ENCODE data around the gene ABLIM3.
A peak's percentile ranks its signal among the peaks of the same experiment; 100 is the strongest.

The ABLIM3 gene

GRCh38 chr5:149181732-149182131 is 40.4 kb downstream of the ABLIM3 start:
- H3K4ac ChIP-seq (ENCODE audit: low read depth in 1 of 2, low read length in 2 of 2) = peak overlapping the region in 1 of 2 experiments; percentile 35
- H2BK12ac ChIP-seq (ENCODE audit: low read length in 2 of 2) = no peak overlapping the region
- H3K9ac ChIP-seq (ENCODE audit: low read length) = no peak overlapping the region
- H3K79me1 ChIP-seq (replicated peaks; ENCODE audit: low read length, poor library complexity, severe bottlenecking) = peaks cover 2% of the 10 kb centered on the region
- H3K36me3 ChIP-seq (ENCODE audit: control insufficient read depth in 1 of 2, insufficient read depth in 2 of 2, low read depth in 1 of 2, low read length in 2 of 2) = peaks cover 0 to 31% of the 10 kb centered on the region in 2 experiments
- H3K18ac ChIP-seq (ENCODE audit: low read depth in 1 of 2, low read length in 2 of 2) = no peak overlapping the region
- H2BK5ac ChIP-seq (ENCODE audit: low read depth, low read length, poor library complexity, severe bottlenecking) = no peak overlapping the region
- no peak overlapping the region for H3K23ac ChIP-seq (ENCODE audit: low read length in 2 of 2)
- H4K91ac ChIP-seq (ENCODE audit: low read length) = no peak overlapping the region
- H3K4me1 ChIP-seq (ENCODE audit: control insufficient read depth, insufficient read depth, low read depth, low read length) = peaks cover 2% of the 10 kb centered on the region
- no peaks in the 10 kb centered on the region for H3K27me3 ChIP-seq (ENCODE audit: control insufficient read depth in 1 of 2, insufficient read depth in 1 of 2, low read length in 2 of 2)
- no peaks in the 10 kb centered on the region for H3K9me3 ChIP-seq (ENCODE audit: control insufficient read depth, low read length)
- H4K8ac ChIP-seq (ENCODE audit: low read length) = no peak overlapping the region
- H3K14ac ChIP-seq (ENCODE audit: low read length in 2 of 2) = no peak overlapping the region
- no peak overlapping the region for H2AK5ac ChIP-seq (ENCODE audit: low read length, severe bottlenecking)
- peak; percentile 39 for DNase-seq
- no peak overlapping the region for H3K4me3 ChIP-seq (ENCODE audit: insufficient read depth in 1 of 2, low read depth in 1 of 2, low read length in 2 of 2)
- WGBS = 94% methylated on average over 2 of the region's 2 CpGs
- H3K4me2 ChIP-seq (ENCODE audit: low read length, poor library complexity, severe bottlenecking) = no peak overlapping the region
- no peak overlapping the region for H2AFZ ChIP-seq (ENCODE audit: low read depth, low read length)
- H2BK120ac ChIP-seq (ENCODE audit: low read depth, low read length) = no peak overlapping the region
- no peak overlapping the region for H2BK15ac ChIP-seq (ENCODE audit: low read depth, poor library complexity, severe bottlenecking)
- no peak overlapping the region for H3K27ac ChIP-seq (ENCODE audit: low read length, poor library complexity, severe bottlenecking)

- Histone ChIP-seq H2BK12ac (ENCODE audit: low read length in 2 of 2) (no peak overlapping the region), H3K27ac (ENCODE audit: low read length, poor library complexity, severe bottlenecking) (no peak overlapping the region), H3K18ac (ENCODE audit: low read depth in 1 of 2, low read length in 2 of 2) (no peak overlapping the region), H3K4me3 (ENCODE audit: insufficient read depth in 1 of 2, low read depth in 1 of 2, low read length in 2 of 2) (no peak overlapping the region), H2BK120ac (ENCODE audit: low read depth, low read length) (no peak overlapping the region), H3K79me1 (replicated peaks; ENCODE audit: low read length, poor library complexity, severe bottlenecking) (peaks cover 2% of the 10 kb centered on the region), H3K9me3 (ENCODE audit: control insufficient read depth, low read length) (no peaks in the 10 kb centered on the region), H3K9ac (ENCODE audit: low read length) (no peak overlapping the region), H3K23ac (ENCODE audit: low read length in 2 of 2) (no peak overlapping the region), H3K14ac (ENCODE audit: low read length in 2 of 2) (no peak overlapping the region), H3K4me1 (ENCODE audit: control insufficient read depth, insufficient read depth, low read depth, low read length) (peaks cover 2% of the 10 kb centered on the region), H2BK15ac (ENCODE audit: low read depth, poor library complexity, severe bottlenecking) (no peak overlapping the region), H3K4ac (ENCODE audit: low read depth in 1 of 2, low read length in 2 of 2) (no peak overlapping the region), H2AK5ac (ENCODE audit: low read length, severe bottlenecking) (no peak overlapping the region), H3K36me3 (ENCODE audit: control insufficient read depth in 1 of 2, insufficient read depth in 2 of 2, low read depth in 1 of 2, low read length in 2 of 2) (peaks cover 0 to 34% of the 10 kb centered on the region in 2 experiments), H4K91ac (ENCODE audit: low read length) (no peak overlapping the region), H4K8ac (ENCODE audit: low read length) (no peak overlapping the region), H3K4me2 (ENCODE audit: low read length, poor library complexity, severe bottlenecking) (no peak overlapping the region), H3K27me3 (ENCODE audit: control insufficient read depth in 1 of 2, insufficient read depth in 1 of 2, low read length in 2 of 2) (no peaks in the 10 kb centered on the region), H2BK5ac (ENCODE audit: low read depth, low read length, poor library complexity, severe bottlenecking) (no peak overlapping the region), H2AFZ (ENCODE audit: low read depth, low read length) (no peak overlapping the region)
- WGBS = no CpG with 5 or more reads among the region's 1 CpG
- DNase-seq = no peak
These were observed 40.9 kb downstream of the ABLIM3 start for GRCh38 chr5:149182241-149182640.

GRCh38 chr5:149185067-149185466 is 43.8 kb downstream of the ABLIM3 start:
- H3K9me3 ChIP-seq (ENCODE audit: control insufficient read depth, low read length) = no peaks in the 10 kb centered on the region
- H3K4me1 ChIP-seq (ENCODE audit: control insufficient read depth, insufficient read depth, low read depth, low read length) = no peaks in the 10 kb centered on the region
- H3K18ac ChIP-seq (ENCODE audit: low read depth in 1 of 2, low read length in 2 of 2) = no peak overlapping the region
- no peak overlapping the region for H3K14ac ChIP-seq (ENCODE audit: low read length in 2 of 2)
- H3K4ac ChIP-seq (ENCODE audit: low read depth in 1 of 2, low read length in 2 of 2) = no peak overlapping the region
- no peak overlapping the region for H3K9ac ChIP-seq (ENCODE audit: low read length)
- H2BK120ac ChIP-seq (ENCODE audit: low read depth, low read length) = no peak overlapping the region
- no peak overlapping the region for H2BK12ac ChIP-seq (ENCODE audit: low read length in 2 of 2)
- no peak overlapping the region for H3K4me2 ChIP-seq (ENCODE audit: low read length, poor library complexity, severe bottlenecking)
- WGBS = 97% methylated on average over 3 of the region's 3 CpGs
- H4K8ac ChIP-seq (ENCODE audit: low read length) = no peak overlapping the region
- H4K91ac ChIP-seq (ENCODE audit: low read length) = no peak overlapping the region
- no peak overlapping the region for H2BK15ac ChIP-seq (ENCODE audit: low read depth, poor library complexity, severe bottlenecking)
- H3K23ac ChIP-seq (ENCODE audit: low read length in 2 of 2) = no peak overlapping the region
- H3K27ac ChIP-seq (ENCODE audit: low read length, poor library complexity, severe bottlenecking) = no peak overlapping the region
- DNase-seq = no peak
- peaks cover 0 to 40% of the 10 kb centered on the region in 2 experiments for H3K36me3 ChIP-seq (ENCODE audit: control insufficient read depth in 1 of 2, insufficient read depth in 2 of 2, low read depth in 1 of 2, low read length in 2 of 2)
- H3K79me1 ChIP-seq (replicated peaks; ENCODE audit: low read length, poor library complexity, severe bottlenecking) = no peaks in the 10 kb centered on the region
- H2BK5ac ChIP-seq (ENCODE audit: low read depth, low read length, poor library complexity, severe bottlenecking) = no peak overlapping the region
- H3K27me3 ChIP-seq (ENCODE audit: control insufficient read depth in 1 of 2, insufficient read depth in 1 of 2, low read length in 2 of 2) = no peaks in the 10 kb centered on the region
- no peak overlapping the region for H2AK5ac ChIP-seq (ENCODE audit: low read length, severe bottlenecking)
- H2AFZ ChIP-seq (ENCODE audit: low read depth, low read length) = no peak overlapping the region
- no peak overlapping the region for H3K4me3 ChIP-seq (ENCODE audit: insufficient read depth in 1 of 2, low read depth in 1 of 2, low read length in 2 of 2)

GRCh38 chr5:149186506-149186905 is 45.2 kb downstream of the ABLIM3 start:
- Histone ChIP-seq H3K4me2 (ENCODE audit: low read length, poor library complexity, severe bottlenecking) (no peak overlapping the region), H2BK12ac (ENCODE audit: low read length in 2 of 2) (no peak overlapping the region), H3K4ac (ENCODE audit: low read depth in 1 of 2, low read length in 2 of 2) (no peak overlapping the region), H3K4me3 (ENCODE audit: insufficient read depth in 1 of 2, low read depth in 1 of 2, low read length in 2 of 2) (no peak overlapping the region), H3K9me3 (ENCODE audit: control insufficient read depth, low read length) (no peaks in the 10 kb centered on the region), H2AK5ac (ENCODE audit: low read length, severe bottlenecking) (no peak overlapping the region), H3K9ac (ENCODE audit: low read length) (no peak overlapping the region), H2BK15ac (ENCODE audit: low read depth, poor library complexity, severe bottlenecking) (no peak overlapping the region), H3K18ac (ENCODE audit: low read depth in 1 of 2, low read length in 2 of 2) (no peak overlapping the region), H3K79me1 (replicated peaks; ENCODE audit: low read length, poor library complexity, severe bottlenecking) (no peaks in the 10 kb centered on the region), H3K36me3 (ENCODE audit: control insufficient read depth in 1 of 2, insufficient read depth in 2 of 2, low read depth in 1 of 2, low read length in 2 of 2) (peaks cover 0 to 40% of the 10 kb centered on the region in 2 experiments), H3K4me1 (ENCODE audit: control insufficient read depth, insufficient read depth, low read depth, low read length) (no peaks in the 10 kb centered on the region), H4K8ac (ENCODE audit: low read length) (no peak overlapping the region), H3K14ac (ENCODE audit: low read length in 2 of 2) (no peak overlapping the region), H3K27ac (ENCODE audit: low read length, poor library complexity, severe bottlenecking) (no peak overlapping the region), H3K27me3 (ENCODE audit: control insufficient read depth in 1 of 2, insufficient read depth in 1 of 2, low read length in 2 of 2) (no peaks in the 10 kb centered on the region), H3K23ac (ENCODE audit: low read length in 2 of 2) (no peak overlapping the region), H4K91ac (ENCODE audit: low read length) (no peak overlapping the region), H2BK5ac (ENCODE audit: low read depth, low read length, poor library complexity, severe bottlenecking) (no peak overlapping the region), H2BK120ac (ENCODE audit: low read depth, low read length) (no peak overlapping the region), H2AFZ (ENCODE audit: low read depth, low read length) (no peak overlapping the region)
- DNase-seq = no peak
- 0% methylated on average over 1 of the region's 2 CpGs for WGBS

All from mesenchymal stem cell (in vitro differentiated cells and primary cell).